Stomach (tissue), 9 donors: ENCODE data around the gene RGSL1. TPM values are rescaled to one million over a fixed set of nuclear protein-coding genes. Genes with fewer than 3 reads are reported as not detected.
A peak's percentile ranks its signal among the peaks of the same experiment; 100 is the strongest.

ENCODE experiments used
- DNase-seq, 2 donors: peaks; one replicate each; pipeline versions ENCODE4 v3.0.0 to v3.0.0-alpha.2; 2013 to 2019
- H3K27ac ChIP-seq, 5 donors: fragments of 200-600 bp in 4 of 5; sonication (generic) in 4 of 5; one replicate each; pipeline ENCODE4 v1.5.1; 2013 to 2019; ENCODE audit warnings: mild to moderate bottlenecking in 1 of 5, moderate library complexity in 1 of 5
- H3K27me3 ChIP-seq, 3 donors: fragments of 200-600 bp; sonication (generic); one replicate each; pipeline ENCODE4 v1.5.1; 2017 to 2019; ENCODE audit warnings: mixed run types in 1 of 3
- H3K36me3 ChIP-seq, 4 donors: fragments of 200-600 bp; sonication (generic); 1 replicate in 3 of 4; 2 replicates in 1 of 4; pipeline ENCODE4 v1.5.1; 2016 to 2019
- H3K4me1 ChIP-seq, 4 donors: fragments of 200-600 bp; sonication (generic); one replicate each; pipeline ENCODE4 v1.5.1; 2016 to 2019
- H3K4me3 ChIP-seq, 4 donors: fragments of 200-600 bp; sonication (generic) in 3 of 4; one replicate each; pipeline ENCODE4 v1.5.1; 2016 to 2019; ENCODE audit warnings: mild to moderate bottlenecking in 1 of 4
- H3K9me3 ChIP-seq, 4 donors: fragments of 200-600 bp; sonication (generic); one replicate each; pipeline ENCODE4 v1.5.1; 2016 to 2019
- EP300 ChIP-seq: sonication (generic); formaldehyde crosslinking; IDR thresholded peaks from one replicate; pipeline ENCODE4 v1.6.1; 2017; ENCODE audit warnings: antibody characterized with exemption
- POLR2A ChIP-seq, 4 donors: fragments of 450-650 bp; IDR thresholded peaks; one replicate each; pipeline ENCODE4 v1.6.1; 2016; ENCODE audit warnings: antibody characterized with exemption in 4 of 4, control low read depth in 2 of 4, mild to moderate bottlenecking in 1 of 4, moderate library complexity in 1 of 4
- POLR2AphosphoS5 ChIP-seq, 3 donors: sonication (generic); formaldehyde crosslinking; IDR thresholded peaks; one replicate each; pipeline ENCODE4 v1.6.1; 2016; ENCODE audit warnings: antibody characterized with exemption in 3 of 3
- WGBS, 5 donors: extraction: QIAGEN DNeasy Blood & Tissue Kit in 3 of 5; methylation state at CpG; one replicate each; pipeline versions ENCODE4 v1.1.5 to v1.1.7; 2013 to 2018; 5-methylcytosine and 5-hydroxymethylcytosine counted together
- intact Hi-C: fragments of 100-400 bp; cut with DNase I; formaldehyde crosslinking; loops from one replicate; pipeline ENCODE4 v1.15.1; 2023; ENCODE audit warnings: low total_unique reads
- polyA plus RNA-seq, 3 donors: library from polyadenylated mRNA; stranded (reverse); fragments of 200-250 nt; gene quantifications; one replicate each; pipeline ENCODE4 v1.2.3, GENCODE V29; 2013
- total RNA-seq, 5 donors: library from RNA; depleted of rRNA; stranded (reverse); fragments of >200 nt; gene quantifications; one replicate each; pipeline versions ENCODE4 v1.1.0 to v1.2.3, GENCODE V29; 2014 to 2016
- TF ChIP-seq, protein P1 (sequence below), 7 experiments: fragments of 450-650 bp in 4 of 7; fragments of 200-600 bp in 3 of 7; sonication (generic) in 3 of 7; IDR thresholded peaks; one replicate each; pipeline ENCODE4 v1.5.1; 2016 to 2019; ENCODE audit warnings: antibody characterized with exemption in 7 of 7, control low read depth in 2 of 7, mild to moderate bottlenecking in 1 of 7
- donor health status: healthy with polysubstance abuse.
- donor health status: Bipolar disorder and iron deficiency.
- donor health status: healthy.

RGSL1 gene
- total and polyA plus RNA-seq, 8 donors = not detected

- intact Hi-C loops = loop anchor here (2.0 kb wide), 1 partner anchor 187 kb away; no protein-coding TSS in a partner anchor
- Histone ChIP-seq H3K27ac (no peak overlapping the region), H3K27me3 (no peaks in the 10 kb centered on the region), H3K36me3 (peaks cover 0 to 19% (median 16%) of the 10 kb centered on the region in 4 donors), H3K9me3 (no peaks in the 10 kb centered on the region), H3K4me1 (peaks cover 30 to 56% (median 37%) of the 10 kb centered on the region in 4 donors), H3K4me3 (no peak overlapping the region)
- WGBS, 5 donors = 90 to 94% (median 92%) methylated on average over 17 of the region's 17 CpGs
- no peak for DNase-seq
- TF ChIP-seq POLR2AphosphoS5 (IDR thresholded peaks at IDR 0.05) (no peak), POLR2A (IDR thresholded peaks at IDR 0.05) (no peak), EP300 (no peak)
- TF ChIP-seq, protein P1, sequence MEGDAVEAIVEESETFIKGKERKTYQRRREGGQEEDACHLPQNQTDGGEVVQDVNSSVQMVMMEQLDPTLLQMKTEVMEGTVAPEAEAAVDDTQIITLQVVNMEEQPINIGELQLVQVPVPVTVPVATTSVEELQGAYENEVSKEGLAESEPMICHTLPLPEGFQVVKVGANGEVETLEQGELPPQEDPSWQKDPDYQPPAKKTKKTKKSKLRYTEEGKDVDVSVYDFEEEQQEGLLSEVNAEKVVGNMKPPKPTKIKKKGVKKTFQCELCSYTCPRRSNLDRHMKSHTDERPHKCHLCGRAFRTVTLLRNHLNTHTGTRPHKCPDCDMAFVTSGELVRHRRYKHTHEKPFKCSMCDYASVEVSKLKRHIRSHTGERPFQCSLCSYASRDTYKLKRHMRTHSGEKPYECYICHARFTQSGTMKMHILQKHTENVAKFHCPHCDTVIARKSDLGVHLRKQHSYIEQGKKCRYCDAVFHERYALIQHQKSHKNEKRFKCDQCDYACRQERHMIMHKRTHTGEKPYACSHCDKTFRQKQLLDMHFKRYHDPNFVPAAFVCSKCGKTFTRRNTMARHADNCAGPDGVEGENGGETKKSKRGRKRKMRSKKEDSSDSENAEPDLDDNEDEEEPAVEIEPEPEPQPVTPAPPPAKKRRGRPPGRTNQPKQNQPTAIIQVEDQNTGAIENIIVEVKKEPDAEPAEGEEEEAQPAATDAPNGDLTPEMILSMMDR (IDR thresholded peaks at IDR 0.05) = no peak
Measured at GRCh38 chr1:182600036-182600713, 150.2 kb downstream of the RGSL1 start.

GRCh38 chr1:182600745-182601415 lies 150.9 kb downstream of the RGSL1 start:
- no peaks in the 10 kb centered on the region for H3K27me3 ChIP-seq
- 64 to 75% (median 70%) methylated on average over 5 of the region's 5 CpGs for WGBS, 5 donors

GRCh38 chr1:182601416-182601786 lies 151.5 kb downstream of the RGSL1 start:
- 15 to 23% (median 19%) methylated on average over 6 of the region's 6 CpGs for WGBS, 5 donors
- H3K4me3 ChIP-seq = peak overlapping the region in 3 of 4 donors; percentile 2 to 47 (median 11)
- H3K27me3 ChIP-seq = no peaks in the 10 kb centered on the region
- H3K27ac ChIP-seq = peak overlapping the region in 3 of 5 donors; percentile 18 to 80 (median 70)
- TF ChIP-seq POLR2A (IDR thresholded peaks at IDR 0.05) = no peak
- peak in 2 of 3 donors; percentile 42 to 50 for TF ChIP-seq POLR2AphosphoS5 (IDR thresholded peaks at IDR 0.05)
- TF ChIP-seq EP300 = no peak
- TF ChIP-seq, protein P1 (IDR thresholded peaks at IDR 0.05) = peak in 6 of 7 experiments; percentile 61 to 96 (median 84)
- H3K36me3 ChIP-seq = peaks cover 0 to 19% (median 16%) of the 10 kb centered on the region in 4 donors
- intact Hi-C loops = loop anchor here (2.0 kb wide), 1 partner anchor 185 kb away; no protein-coding TSS in a partner anchor
- H3K9me3 ChIP-seq = no peaks in the 10 kb centered on the region
- DNase-seq = peak; percentile 76 to 93
- H3K4me1 ChIP-seq = peaks cover 30 to 51% (median 33%) of the 10 kb centered on the region in 4 donors

More at GRCh38 chr1:182600745-182601415, 150.9 kb downstream of the RGSL1 start:
- Histone ChIP-seq H3K27ac (no peak overlapping the region), H3K4me1 (peaks cover 30 to 55% (median 35%) of the 10 kb centered on the region in 4 donors), H3K4me3 (no peak overlapping the region), H3K9me3 (no peaks in the 10 kb centered on the region), H3K36me3 (peaks cover 0 to 19% (median 16%) of the 10 kb centered on the region in 4 donors)
- intact Hi-C loops = loop anchor here (2.0 kb wide), 1 partner anchor 186 kb away; no protein-coding TSS in a partner anchor
- no peak for DNase-seq
- TF ChIP-seq EP300 = no peak

GRCh38 chr1:182601913-182602312 lies 152.0 kb downstream of the RGSL1 start:
- no peaks in the 10 kb centered on the region for H3K27me3 ChIP-seq
- no peaks in the 10 kb centered on the region for H3K9me3 ChIP-seq
- H3K27ac ChIP-seq = peak overlapping the region in 3 of 5 donors; percentile 18 to 80 (median 70)
- TF ChIP-seq EP300 = no peak
- TF ChIP-seq POLR2AphosphoS5 (IDR thresholded peaks at IDR 0.05) = no peak
- intact Hi-C loops = loop anchor here (2.0 kb wide), 1 partner anchor 185 kb away; no protein-coding TSS in a partner anchor
- WGBS, 5 donors = 60 to 87% (median 73%) methylated on average over 4 of the region's 4 CpGs
- no peak for DNase-seq
- peaks cover 0 to 19% (median 16%) of the 10 kb centered on the region in 4 donors for H3K36me3 ChIP-seq
- peak overlapping the region in 3 of 4 donors; percentile 2 to 47 (median 11) for H3K4me3 ChIP-seq
- H3K4me1 ChIP-seq = peaks cover 30 to 51% (median 33%) of the 10 kb centered on the region in 4 donors

GRCh38 chr1:182602935-182603645 lies 153.1 kb downstream of the RGSL1 start:
- no peaks in the 10 kb centered on the region for H3K9me3 ChIP-seq
- H3K27me3 ChIP-seq = no peaks in the 10 kb centered on the region
- peaks cover 30 to 49% (median 33%) of the 10 kb centered on the region in 4 donors for H3K4me1 ChIP-seq
- DNase-seq = no peak
- H3K27ac ChIP-seq = peak overlapping the region in 4 of 5 donors; percentile 47 to 80 (median 66)
- peaks cover 0 to 19% (median 16%) of the 10 kb centered on the region in 4 donors for H3K36me3 ChIP-seq
- intact Hi-C loops = no loop called here
- TF ChIP-seq POLR2AphosphoS5 (IDR thresholded peaks at IDR 0.05) = no peak
- TF ChIP-seq, protein P1 (IDR thresholded peaks at IDR 0.05) = no peak
- WGBS, 5 donors = 45 to 63% (median 54%) methylated on average over 9 to 10 of the region's 10 CpGs
- peak overlapping the region; percentile 47 to 60 (median 53) for H3K4me3 ChIP-seq
